Tongue (tissue), 2 donors: ENCODE data around the gene SLC26A6. TPM values are rescaled to one million over a fixed set of nuclear protein-coding genes. Genes with fewer than 3 reads are reported as not detected.
A peak's percentile ranks its signal among the peaks of the same experiment; 100 is the strongest.

Experiments used
- DNase-seq: peaks from one replicate; pipeline ENCODE4 v3.0.0-alpha.2; 2015
- total RNA-seq: library from RNA; depleted of rRNA; stranded (reverse); fragments of >200 nt; gene quantifications from one replicate; pipeline ENCODE4 v1.2.3, GENCODE V29; 2014

The SLC26A6 gene
- total RNA-seq, 1 donor from 2014 or later = 12.4 TPM

- DNase-seq = peak; percentile 81
These were observed 26.4 kb upstream of the SLC26A6 start for GRCh38 chr3:48661501-48662144.

- DNase-seq = no peak
These were observed 25.6 kb upstream of the SLC26A6 start for GRCh38 chr3:48660800-48661400.

GRCh38 chr3:48656841-48657281 lies 21.6 kb upstream of the SLC26A6 start:
- no peak for DNase-seq

GRCh38 chr3:48656061-48656840 lies 21.0 kb upstream of the SLC26A6 start:
- peak; percentile 77 for DNase-seq

GRCh38 chr3:48655606-48656005 lies 20.3 kb upstream of the SLC26A6 start:
- DNase-seq = no peak

GRCh38 chr3:48655063-48655462 lies 19.8 kb upstream of the SLC26A6 start:
- no peak for DNase-seq

- no peak for DNase-seq
These were observed 17.9 kb upstream of the SLC26A6 start for GRCh38 chr3:48652923-48653715.

- no peak for DNase-seq
These were observed 16.5 kb upstream of the SLC26A6 start for GRCh38 chr3:48651771-48652170.

GRCh38 chr3:48650723-48651122 lies 15.5 kb upstream of the SLC26A6 start:
- no peak for DNase-seq

- no peak for DNase-seq
These were observed 13.1 kb upstream of the SLC26A6 start for GRCh38 chr3:48648188-48648850.

- DNase-seq = no peak
These were observed 12.5 kb upstream of the SLC26A6 start for GRCh38 chr3:48647714-48648113.

- DNase-seq = no peak
These were observed 9.9 kb upstream of the SLC26A6 start for GRCh38 chr3:48644898-48645760.

GRCh38 chr3:48642605-48643004 lies 7.3 kb upstream of the SLC26A6 start:
- no peak for DNase-seq

- DNase-seq = no peak
These were observed 6.1 kb upstream of the SLC26A6 start for GRCh38 chr3:48641396-48641795.

GRCh38 chr3:48639944-48640606 lies 4.8 kb upstream of the SLC26A6 start:
- no peak for DNase-seq

- DNase-seq = no peak
These were observed 2.0 kb upstream of the SLC26A6 start for GRCh38 chr3:48637305-48637704.

- DNase-seq = peak; percentile 45
These were observed 941 bp upstream of the SLC26A6 start for GRCh38 chr3:48636149-48636655.

- DNase-seq = peak; percentile 43
These were observed 520 bp downstream of the SLC26A6 start for GRCh38 chr3:48634661-48635221.

- no peak for DNase-seq
These were observed 1.5 kb downstream of the SLC26A6 start for GRCh38 chr3:48633743-48634142.

- no peak for DNase-seq
These were observed 2.0 kb downstream of the SLC26A6 start for GRCh38 chr3:48633256-48633655.
